Stomach (tissue), 4 donors: ENCODE measurements around the gene COPS6.

Experiments used
- CTCF ChIP-seq, 7 experiments: fragments of 450-650 bp in 4 of 7; fragments of 200-600 bp in 3 of 7; sonication (generic) in 3 of 7; IDR thresholded peaks; one replicate each; pipeline ENCODE4 v1.5.1; 2016 to 2019; ENCODE audit warnings: antibody characterized with exemption in 7 of 7, control low read depth in 2 of 7, mild to moderate bottlenecking in 1 of 7
- POLR2AphosphoS5 ChIP-seq, 3 donors: sonication (generic); formaldehyde crosslinking; IDR thresholded peaks; one replicate each; pipeline ENCODE4 v1.6.1; 2016; ENCODE audit warnings: antibody characterized with exemption in 3 of 3

GRCh38 chr7:100126931-100127865 lies 38.4 kb downstream of the COPS6 start, which contains the start of gene MBLAC1:
- TF ChIP-seq CTCF (IDR thresholded peaks at IDR 0.05) (peak in 1 of 7 experiments; percentile 6), POLR2AphosphoS5 (IDR thresholded peaks at IDR 0.05) (peak in 2 of 3 donors; percentile 78 to 83)
